ENCODE measurements around the gene SDK1.
A peak's percentile ranks its signal among the peaks of the same experiment; 100 is the strongest.

SDK1 gene, protein sequence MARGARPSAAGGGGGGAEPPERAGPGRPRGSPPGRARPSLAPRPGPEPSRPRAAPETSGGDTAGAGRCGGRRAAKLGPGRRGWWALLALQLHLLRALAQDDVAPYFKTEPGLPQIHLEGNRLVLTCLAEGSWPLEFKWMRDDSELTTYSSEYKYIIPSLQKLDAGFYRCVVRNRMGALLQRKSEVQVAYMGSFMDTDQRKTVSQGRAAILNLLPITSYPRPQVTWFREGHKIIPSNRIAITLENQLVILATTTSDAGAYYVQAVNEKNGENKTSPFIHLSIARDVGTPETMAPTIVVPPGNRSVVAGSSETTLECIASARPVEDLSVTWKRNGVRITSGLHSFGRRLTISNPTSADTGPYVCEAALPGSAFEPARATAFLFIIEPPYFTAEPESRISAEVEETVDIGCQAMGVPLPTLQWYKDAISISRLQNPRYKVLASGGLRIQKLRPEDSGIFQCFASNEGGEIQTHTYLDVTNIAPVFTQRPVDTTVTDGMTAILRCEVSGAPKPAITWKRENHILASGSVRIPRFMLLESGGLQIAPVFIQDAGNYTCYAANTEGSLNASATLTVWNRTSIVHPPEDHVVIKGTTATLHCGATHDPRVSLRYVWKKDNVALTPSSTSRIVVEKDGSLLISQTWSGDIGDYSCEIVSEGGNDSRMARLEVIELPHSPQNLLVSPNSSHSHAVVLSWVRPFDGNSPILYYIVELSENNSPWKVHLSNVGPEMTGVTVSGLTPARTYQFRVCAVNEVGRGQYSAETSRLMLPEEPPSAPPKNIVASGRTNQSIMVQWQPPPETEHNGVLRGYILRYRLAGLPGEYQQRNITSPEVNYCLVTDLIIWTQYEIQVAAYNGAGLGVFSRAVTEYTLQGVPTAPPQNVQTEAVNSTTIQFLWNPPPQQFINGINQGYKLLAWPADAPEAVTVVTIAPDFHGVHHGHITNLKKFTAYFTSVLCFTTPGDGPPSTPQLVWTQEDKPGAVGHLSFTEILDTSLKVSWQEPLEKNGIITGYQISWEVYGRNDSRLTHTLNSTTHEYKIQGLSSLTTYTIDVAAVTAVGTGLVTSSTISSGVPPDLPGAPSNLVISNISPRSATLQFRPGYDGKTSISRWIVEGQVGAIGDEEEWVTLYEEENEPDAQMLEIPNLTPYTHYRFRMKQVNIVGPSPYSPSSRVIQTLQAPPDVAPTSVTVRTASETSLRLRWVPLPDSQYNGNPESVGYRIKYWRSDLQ (N-terminal part only)

DNA sequence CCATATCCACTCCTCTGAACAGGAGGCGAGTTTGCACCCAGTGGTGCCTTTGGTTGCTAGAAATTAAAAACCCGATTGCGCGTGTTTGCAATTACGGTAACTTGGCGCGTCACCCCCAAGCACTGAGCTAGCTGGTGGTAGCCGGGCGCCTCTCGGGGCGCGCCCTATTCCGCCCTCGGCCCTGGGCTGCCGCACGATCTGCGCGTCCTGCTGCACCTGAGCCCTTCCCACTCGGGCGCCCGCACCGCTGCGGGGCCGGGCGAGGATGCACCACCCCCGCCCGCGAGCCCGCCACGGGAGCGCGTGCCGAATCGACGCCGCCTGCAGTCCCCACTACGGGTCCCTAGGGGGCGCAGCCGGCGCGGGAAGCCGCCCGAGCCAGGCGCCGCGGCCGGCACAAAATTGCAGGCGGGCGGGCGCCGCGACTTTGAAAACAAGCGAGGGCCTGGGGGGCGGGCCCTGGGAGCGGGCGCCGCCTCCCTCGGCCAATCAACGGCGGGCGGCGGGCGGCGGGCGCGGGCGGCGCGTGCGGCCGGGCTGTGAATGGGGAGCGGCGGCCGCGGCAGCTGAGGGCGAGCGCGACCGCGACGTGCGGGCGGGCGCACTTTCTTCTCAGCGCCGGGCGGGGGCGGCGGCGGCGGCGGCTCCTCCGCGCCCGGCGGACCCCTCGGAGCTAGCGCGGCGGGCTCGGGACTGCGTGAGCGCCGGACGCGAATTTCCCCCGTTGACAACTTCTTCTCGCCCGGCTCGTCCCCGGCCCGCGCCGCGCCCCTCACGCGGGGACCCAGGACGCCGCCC lies at the start of gene SDK1:
Gene SDK1 (plus strand): TSS at position 602 of the 798 bp plus-strand sequence. CDS start 335 bp downstream, outside the sequence.
- DNase-seq, result peak; percentile 28 to 93 (median 76)

DNA sequence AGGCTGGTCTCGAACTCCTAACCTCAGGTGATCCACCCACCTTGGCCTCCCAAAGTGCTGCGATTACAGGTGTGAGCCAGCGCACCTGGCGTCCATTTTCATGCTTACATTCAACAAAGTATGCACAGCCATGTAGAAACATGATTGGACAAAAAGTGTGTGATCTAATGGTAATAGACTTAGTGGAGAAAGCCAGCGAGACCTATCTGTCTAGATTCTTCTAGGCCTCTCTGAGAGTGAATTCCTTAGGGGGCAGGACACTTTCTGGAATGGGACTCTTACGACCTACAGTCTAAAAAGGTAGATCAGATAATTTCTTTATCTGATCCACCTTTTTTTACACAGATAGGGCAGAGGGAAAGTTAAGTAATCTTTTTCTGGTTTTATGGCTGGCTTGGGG lies 46.3 kb upstream of the SDK1 start:
- no peak for DNase-seq

DNA sequence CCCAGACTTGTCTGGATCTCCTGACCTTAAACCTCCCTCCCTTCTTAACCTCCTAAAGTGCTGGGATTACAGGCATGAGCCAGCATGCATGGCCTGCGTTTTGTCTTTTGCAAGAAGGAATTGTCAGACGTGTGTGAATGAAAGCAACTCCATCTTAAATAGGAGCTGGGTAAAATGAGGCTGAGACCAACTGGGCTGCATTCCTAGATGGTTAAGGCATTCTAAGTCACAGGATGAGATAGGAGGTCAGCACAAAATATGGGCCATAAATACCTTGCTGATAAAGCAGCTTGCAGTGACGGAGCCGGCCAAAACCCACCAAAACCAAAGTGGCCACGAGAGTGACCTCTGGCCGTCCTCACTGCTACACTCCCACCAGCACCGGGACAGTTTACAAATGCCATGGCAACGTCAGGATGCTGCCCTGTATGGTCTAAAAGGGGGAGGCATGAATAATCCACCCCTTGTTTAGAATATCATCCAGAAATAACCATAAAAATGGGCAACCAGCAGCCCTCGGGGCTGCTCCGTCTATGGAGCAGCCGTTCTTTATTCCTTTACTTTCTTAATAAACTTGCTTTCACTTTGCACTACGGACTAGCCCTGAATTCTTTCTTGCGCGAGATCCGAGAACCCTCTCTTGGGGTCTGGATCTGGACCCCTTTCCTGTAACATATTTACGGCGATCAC lies 41.2 kb upstream of the SDK1 start:
- DNase-seq, result no peak

DNA sequence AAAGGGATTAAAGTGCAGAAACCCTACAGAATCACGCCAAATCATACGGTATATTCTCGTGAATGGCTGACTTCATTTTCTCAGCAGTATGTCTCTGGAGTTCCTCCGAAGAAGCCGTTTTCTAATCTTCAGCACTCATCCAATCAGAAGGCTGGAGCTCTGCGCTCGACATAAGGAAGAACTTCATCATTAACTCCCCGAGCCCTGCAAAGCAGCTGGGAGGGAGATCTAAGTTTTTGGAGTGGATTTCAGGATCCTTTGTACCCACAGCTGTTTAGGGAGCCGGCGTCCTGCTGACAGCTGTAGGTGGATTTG lies 40.7 kb upstream of the SDK1 start:
- no peak for DNase-seq

DNA sequence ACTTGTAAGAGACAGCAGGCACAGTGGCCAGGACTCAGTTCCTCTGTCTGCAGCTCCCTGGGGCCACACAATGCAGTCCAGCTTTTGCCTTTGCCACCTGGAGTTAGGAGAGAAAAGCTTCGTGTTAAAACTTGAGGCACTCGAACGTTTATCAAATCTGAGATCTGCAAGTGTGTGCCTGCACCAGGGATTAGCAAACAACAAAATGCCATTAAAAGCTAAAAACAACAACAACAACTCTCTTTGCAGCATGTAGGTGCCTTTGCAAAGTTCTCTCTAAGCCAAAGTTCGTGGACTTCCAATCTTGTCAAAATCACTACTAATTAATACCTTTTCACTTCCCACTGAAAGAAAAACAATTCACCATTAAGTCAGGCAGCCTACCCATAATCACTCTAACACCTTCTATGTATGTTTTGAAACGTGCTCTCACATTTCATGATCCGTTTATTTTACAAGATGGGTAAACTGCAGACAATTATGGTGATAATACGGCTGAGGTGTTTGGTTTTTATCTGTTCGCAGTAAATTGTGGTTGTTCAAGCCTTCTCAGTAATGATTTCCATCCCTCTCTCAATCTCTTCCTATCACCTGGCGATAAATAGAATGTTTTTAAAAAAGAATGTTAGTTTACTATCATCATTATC lies 36.2 kb upstream of the SDK1 start:
- no peak for DNase-seq

DNA sequence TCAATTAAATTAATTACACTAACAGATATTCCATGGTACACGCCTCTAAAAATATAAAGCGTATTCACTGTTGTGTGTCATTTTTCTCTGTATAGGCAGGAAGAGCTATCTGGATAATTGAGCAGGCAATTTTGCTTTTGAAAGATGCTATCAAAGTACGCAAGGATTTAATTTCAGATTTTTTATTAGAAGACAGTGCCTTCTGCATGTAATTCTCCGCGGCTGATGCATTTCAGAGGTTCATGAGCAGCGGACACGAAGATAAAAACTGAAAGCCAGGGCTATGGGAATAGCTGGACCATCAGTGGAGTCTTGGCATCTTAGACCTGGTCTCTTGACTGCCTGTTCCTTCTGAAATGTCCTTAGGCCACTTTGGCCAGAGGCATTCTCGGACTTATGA lies 35.7 kb upstream of the SDK1 start:
- DNase-seq, result no peak

DNA sequence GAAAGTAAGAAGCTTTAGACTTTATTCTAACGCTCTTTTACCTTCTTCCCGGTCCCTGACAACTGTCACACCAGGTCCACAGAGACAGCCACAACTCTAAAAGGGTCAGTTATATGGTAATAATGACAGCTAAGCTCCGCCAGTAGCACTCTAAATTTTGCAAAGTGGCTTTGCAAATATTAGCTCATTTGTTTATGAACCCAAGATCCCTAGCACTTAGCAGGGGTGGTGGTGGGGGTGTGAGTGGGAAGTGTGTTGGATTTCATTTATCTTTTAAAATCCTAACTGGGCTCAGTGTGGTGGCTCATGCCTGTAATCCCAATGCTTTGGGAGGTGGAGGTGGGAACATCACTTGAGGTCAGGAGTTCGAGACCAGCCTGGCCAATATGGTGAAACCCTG lies 34.8 kb upstream of the SDK1 start:
- no peak for DNase-seq

DNA sequence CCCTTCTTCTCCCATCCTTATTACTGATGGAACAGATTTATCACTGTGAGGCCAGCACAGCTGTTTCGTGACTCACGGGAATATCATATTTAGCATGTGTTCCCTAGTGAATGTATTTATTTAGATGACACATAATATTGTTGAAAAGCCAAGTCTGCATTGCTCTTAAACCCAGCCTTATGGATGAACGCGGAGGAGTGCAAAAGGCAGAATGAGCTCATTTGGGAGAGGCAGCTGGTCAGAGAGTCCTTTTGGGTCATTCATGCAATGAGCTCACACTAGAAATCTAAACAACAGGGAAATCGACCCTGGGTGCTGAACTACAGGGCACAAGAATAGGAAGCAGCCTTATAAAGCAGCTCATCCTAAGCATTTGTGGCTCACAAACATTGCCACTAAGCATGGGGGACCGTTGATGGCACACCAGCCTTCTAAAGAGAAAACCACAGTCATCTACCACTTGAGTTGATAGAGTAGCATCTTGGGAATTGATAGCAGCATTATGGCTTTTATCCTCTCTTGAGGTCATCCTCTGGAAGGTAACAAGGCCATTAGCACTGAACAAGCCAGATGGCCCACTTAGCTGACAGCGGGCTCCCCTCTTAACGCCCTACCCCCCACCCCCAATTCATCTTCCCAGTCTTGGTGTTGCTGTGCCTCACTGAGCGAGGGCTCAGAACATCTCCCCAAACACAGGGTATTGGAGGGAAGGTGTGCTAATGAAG lies 32.9 kb upstream of the SDK1 start:
- peak in 1 of 51 donors; percentile 28 for DNase-seq

DNA sequence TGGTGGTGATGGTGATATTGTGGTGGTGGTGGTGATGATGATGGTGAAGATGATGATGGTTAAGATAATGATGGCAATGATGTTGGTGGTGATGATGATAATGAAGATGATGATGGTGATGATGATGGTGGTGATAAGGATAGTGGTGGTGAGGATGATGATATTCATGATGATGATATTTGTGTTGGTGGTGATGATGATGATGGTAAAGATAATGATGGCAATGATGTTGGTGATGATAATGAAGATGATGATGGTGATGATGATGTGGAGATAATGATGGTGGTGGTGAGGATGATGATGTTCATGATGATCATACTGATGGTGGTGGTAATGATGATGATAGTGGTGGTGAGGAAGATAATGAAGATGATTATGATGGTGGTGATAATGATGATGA lies 30.7 kb upstream of the SDK1 start:
- DNase-seq, result no peak

DNA sequence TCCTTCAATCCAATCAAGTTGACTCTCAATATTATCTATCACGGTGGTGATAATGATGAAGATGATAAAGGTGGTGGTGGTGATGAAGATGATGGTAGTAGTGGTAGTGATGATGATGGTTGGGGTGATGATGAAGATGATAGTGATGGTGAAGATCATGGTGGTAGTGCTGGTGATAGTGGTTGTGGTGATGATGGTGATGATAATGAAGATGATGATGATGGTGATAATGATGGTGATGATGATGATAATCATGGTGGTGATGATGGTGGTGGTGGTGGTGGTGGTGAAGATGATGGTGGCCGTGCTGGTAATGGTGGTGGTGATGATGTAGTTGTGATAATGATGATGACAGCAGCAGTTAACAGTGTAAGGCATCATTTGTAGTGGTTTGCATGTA lies 29.8 kb upstream of the SDK1 start:
- no peak for DNase-seq

DNA sequence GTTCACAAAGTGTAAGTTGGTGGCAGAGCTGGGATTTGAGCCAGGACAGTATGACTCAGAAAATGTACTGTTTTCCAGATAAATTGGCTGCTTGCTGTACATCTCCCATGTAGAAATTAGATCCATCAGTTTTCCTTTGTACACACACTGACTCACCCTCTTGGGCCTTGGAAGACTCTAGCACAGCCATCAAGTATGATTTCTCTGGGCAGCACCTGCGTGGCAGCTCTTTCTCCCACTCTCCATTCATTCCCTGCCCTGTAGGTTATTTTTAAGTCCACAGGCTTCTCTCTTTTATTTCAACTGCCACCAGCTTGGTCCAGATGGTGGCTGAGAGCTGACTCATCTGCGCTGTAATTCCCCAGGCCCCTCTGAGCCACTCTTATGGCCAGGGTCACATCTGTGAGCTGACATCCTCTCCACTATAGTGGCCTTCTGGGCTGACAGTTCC lies 28.3 kb upstream of the SDK1 start:
- DNase-seq, result no peak

DNA sequence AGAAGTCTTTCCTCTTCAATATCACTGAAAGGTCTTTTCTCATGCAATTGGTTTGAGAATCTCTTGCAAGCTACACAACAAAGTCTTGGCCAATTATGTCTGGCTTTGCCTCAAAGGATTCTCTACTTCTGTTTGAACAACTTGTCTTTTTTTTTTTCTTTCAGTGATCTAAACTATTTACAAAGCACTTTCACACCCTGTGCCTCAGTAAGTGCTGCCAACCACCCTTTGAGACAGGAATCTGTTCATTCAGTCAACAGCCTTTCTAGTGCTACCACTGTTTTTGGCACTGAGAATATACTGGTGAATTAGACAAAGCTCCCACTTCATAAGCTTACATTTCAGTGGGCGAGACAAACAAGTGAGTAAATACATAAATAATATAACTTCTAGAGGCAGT lies 26.9 kb upstream of the SDK1 start:
- DNase-seq, result no peak

DNA sequence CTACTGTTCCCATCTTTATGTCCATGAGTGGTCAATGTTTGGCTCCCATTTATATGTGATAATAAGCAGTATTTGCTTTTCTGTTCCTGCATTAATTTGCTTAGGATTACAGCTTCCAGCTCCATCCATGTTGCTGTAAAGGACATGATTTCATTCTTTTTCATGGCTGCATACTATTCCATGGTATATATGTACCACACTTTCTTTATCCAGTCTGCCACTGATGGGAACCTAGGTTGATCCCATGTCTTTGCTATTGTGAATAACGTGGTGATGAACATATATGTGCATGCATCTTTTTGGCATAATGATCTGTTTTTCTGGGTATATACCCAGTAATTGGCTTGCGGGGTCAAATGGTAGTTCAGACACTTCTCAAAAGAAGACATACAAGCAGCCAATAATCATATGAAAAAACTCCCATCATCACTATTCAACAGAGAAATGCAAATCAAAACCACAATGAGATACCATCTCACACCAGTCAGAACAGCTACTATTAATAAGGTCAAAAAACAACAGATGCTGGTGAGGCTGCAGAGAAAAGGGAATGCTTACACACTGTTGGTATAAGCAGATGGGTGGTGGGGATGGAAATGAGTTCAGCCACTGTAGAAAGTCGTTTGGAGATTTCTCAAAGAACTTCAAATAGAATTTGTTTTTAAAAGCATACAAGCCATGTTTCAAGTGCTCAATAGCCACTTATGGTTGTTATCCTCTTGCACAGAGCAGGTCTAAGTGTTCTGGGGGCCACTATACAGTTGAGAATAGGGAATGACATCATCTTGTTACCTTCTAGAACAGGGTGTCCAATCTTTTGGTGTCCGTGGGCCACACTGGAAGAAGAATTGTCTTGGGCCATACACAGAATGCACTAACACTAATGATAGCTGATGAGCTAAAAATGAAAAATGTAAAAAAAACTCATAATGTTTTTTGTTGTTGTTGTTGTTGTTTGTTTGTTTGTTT lies 23.2 kb upstream of the SDK1 start:
- no peak for DNase-seq

DNA sequence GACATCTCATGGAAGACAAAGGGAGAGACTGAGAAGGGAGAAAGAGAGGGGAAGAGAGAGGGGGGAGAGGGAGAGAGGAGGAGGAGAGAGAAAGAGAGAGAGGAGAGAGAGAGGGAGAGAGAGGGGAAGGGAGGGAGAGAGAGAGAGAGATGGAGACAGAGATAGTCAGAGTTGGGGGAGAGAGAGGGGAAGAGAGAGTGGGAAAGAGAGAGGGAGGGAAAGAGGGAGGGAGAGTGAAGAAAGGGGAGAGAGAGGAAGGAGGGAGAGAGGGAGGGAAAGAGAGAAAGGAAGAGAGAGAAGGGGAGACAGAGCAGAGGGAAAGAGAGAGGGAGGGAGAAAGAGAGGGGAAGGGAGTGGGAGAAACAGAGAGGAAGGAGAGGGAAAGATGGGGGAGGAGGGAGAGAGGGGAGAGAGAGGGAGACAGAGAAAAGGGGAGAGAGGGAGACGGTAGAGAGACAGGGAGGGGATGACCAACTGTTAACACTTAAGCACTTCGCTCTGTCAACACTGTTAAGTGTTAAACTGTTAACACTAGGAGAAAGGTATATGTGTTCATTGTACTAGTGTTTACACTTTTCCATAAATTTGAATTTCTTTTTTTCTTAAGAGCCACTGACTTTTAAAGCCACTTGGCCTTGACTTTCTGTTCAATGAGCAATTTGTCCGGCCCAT lies 21.8 kb upstream of the SDK1 start:
- DNase-seq, result no peak

DNA sequence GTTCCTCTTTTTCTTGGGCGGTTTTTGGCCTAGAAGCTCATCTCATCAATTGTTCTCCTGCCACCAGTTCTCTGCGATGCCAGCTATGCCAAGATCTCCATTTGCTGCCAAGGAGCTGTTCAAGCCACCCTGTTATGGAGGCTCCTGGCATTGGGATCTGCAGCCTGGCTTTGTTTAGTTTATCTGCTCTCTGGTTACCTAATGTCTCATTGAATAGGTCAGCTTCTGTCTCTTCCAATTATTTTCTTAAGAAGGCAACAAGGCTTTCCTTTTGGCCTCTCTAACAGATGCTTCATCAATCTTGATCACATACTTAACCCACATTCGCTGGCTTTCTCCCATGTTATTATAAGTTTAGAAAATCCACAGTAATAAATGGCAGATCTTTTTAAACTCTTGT lies 20.6 kb upstream of the SDK1 start:
- DNase-seq, result no peak

DNA sequence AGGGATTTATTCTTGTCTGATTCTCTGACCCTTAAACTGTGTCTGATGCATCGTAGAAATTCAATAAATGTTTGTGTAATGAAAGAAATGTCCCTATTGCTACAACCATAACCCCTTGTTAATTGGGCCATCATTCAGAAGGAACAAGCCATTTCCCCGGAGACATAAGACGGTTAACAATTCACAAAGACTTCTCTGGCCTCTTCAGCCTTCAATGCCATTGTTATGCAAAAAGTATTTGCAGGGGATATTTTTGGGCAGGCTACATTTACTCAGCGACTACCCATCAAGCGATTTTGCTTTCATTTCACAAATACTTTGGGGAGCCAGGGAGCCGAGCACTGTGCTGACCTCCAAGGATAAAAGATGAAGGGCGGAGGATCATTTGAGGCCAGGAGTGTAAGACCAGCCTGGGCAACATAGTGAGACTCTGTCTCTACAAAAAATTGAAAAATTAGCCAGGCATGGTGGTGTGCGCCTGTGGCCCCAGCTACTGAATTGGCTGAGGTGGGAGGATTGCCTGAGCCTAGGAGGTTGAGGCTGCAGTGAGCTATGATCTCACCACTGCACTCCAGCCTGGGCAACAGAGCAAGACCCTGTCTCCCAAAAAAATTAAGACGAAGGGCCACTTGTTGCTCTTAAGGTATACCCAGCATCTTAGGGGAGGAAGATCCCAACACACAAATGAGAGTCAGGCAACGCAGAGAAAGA lies 20.0 kb upstream of the SDK1 start:
- DNase-seq, result no peak

DNA sequence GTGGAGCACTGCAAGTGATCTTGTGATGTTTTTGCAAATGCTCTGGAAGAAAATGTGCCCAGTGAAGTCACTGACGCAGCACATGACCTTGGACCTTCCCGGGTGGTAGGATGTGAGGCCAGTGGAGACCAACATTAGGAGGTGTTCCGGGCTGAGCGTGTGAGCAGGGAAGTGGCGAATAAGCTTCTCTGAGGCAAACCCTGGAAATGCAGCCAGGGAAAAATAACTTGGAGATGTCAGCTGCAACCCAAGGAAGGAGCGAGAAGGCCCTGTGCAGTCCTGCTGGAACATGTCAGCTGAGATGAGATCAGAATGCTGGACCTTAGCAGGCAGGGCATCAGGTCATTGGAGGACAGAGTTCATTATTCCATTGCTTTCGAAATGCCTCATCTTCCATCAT lies 18.6 kb upstream of the SDK1 start:
- DNase-seq, result no peak

Data from hypothalamus (tissue), 51 donors.